Measurements from ENCODE around the gene DENND6B.
"Not testable (repeated sequence)": the region's sequence is repeated elsewhere in the genome, so short reads cannot be mapped to it uniquely, and the experiment has no call there.

The DENND6B gene

GRCh38 chr22:50277761-50278160, 49.1 kb downstream of the DENND6B start:
- TF ChIP-seq CTCF (IDR thresholded peaks at IDR 0.05; ENCODE audit: control insufficient read depth, insufficient read depth, low read depth, low read length, missing control alignments), result no peak
- no peak overlapping the region for H3K4me3 ChIP-seq (ENCODE audit: control insufficient read depth, low read depth, low read length)
- no peak for DNase-seq (ENCODE audit: low read depth)

GRCh38 chr22:50276143-50276542, 50.7 kb downstream of the DENND6B start:
- H3K4me3 ChIP-seq (ENCODE audit: control insufficient read depth, low read depth, low read length), result no peak overlapping the region
- DNase-seq (ENCODE audit: low read depth), result no peak
- peak; percentile 58 for TF ChIP-seq CTCF (IDR thresholded peaks at IDR 0.05; ENCODE audit: control insufficient read depth, insufficient read depth, low read depth, low read length, missing control alignments)

- TF ChIP-seq CTCF (IDR thresholded peaks at IDR 0.05; ENCODE audit: control insufficient read depth, insufficient read depth, low read depth, low read length, missing control alignments), result no peak
- DNase-seq (ENCODE audit: low read depth), result no peak
- no peak overlapping the region for H3K4me3 ChIP-seq (ENCODE audit: control insufficient read depth, low read depth, low read length)
These were observed 51.4 kb downstream of the DENND6B start for GRCh38 chr22:50275181-50276055.

GRCh38 chr22:50274771-50275170, 52.0 kb downstream of the DENND6B start:
- no peak for TF ChIP-seq CTCF (IDR thresholded peaks at IDR 0.05; ENCODE audit: control insufficient read depth, insufficient read depth, low read depth, low read length, missing control alignments)
- no peak for DNase-seq (ENCODE audit: low read depth)
- no peak overlapping the region for H3K4me3 ChIP-seq (ENCODE audit: control insufficient read depth, low read depth, low read length)

GRCh38 chr22:50274311-50274710, 52.5 kb downstream of the DENND6B start:
- DNase-seq (ENCODE audit: low read depth), result no peak
- H3K4me3 ChIP-seq (ENCODE audit: control insufficient read depth, low read depth, low read length), result no peak overlapping the region
- peak; percentile 33 for TF ChIP-seq CTCF (IDR thresholded peaks at IDR 0.05; ENCODE audit: control insufficient read depth, insufficient read depth, low read depth, low read length, missing control alignments)

- not testable (repeated sequence) for DNase-seq (ENCODE audit: low read depth); H3K4me3 ChIP-seq (ENCODE audit: control insufficient read depth, low read depth, low read length)
These were observed 53.0 kb downstream of the DENND6B start for GRCh38 chr22:50273781-50274180.

- H3K4me3 ChIP-seq (ENCODE audit: control insufficient read depth, low read depth, low read length); DNase-seq (ENCODE audit: low read depth): not testable (repeated sequence)
These were observed 53.5 kb downstream of the DENND6B start for GRCh38 chr22:50273352-50273751.
